HCT116 (cell line): Measurements from ENCODE around the gene SQSTM1.

Source experiments
- CBX3 ChIP-seq: IDR thresholded peaks from 2 replicates; pipeline ENCODE4 v1.6.1; 2012; ENCODE audit warnings: low read depth
- POLR2A ChIP-seq: IDR thresholded peaks from 2 replicates; pipeline ENCODE4 v1.7.0; 2011; ENCODE audit warnings: borderline replicate concordance; ENCODE audit not compliant: insufficient read depth, insufficient read length; ENCODE audit errors: extremely low read depth

GRCh38 chr5:179840766-179841165 is 20.1 kb downstream of the SQSTM1 start:
- TF ChIP-seq CBX3: no peak
- TF ChIP-seq POLR2A: no peak
